PC-3 (cell line): ENCODE results near the gene LRRC40. TPM values are rescaled to one million over a fixed set of nuclear protein-coding genes. Genes with fewer than 3 reads are reported as not detected.

Experiments
- ATAC-seq: fragments of 200-7000 bp; cut with Tn5 transposase; 2 replicates; pipeline ENCODE4 v1.9.1; 2020; ENCODE audit warnings: mild to moderate bottlenecking, moderate library complexity
- BruUV-seq: library from RNA; stranded (reverse); fragments of 400-500 nt; replicated peaks from 2 replicates; lab custom pipeline; 2021; lab: Mats Ljungman, UMichigan
- CTCF ChIA-PET: fragments of 300-600 bp; sonication (Branson Sonifier 250); formaldehyde crosslinking; loops from one replicate; lab custom pipeline; 2022; ENCODE audit warnings: antibody characterized with exemption; lab: Charles Lee
- POLR2A ChIA-PET: fragments of 300-600 bp; sonication (Branson Sonifier 250); formaldehyde crosslinking; loops from one replicate; lab custom pipeline; 2022; ENCODE audit warnings: antibody characterized with exemption; ENCODE audit not compliant: unreplicated experiment; lab: Charles Lee
- DNase-seq: peaks from one replicate; pipeline ENCODE4 v3.0.0-alpha.2; 2015
- H2AFZ ChIP-seq: fragments of 300-600 bp; sonication (generic); 2 replicates; pipeline ENCODE4 v1.6.0; 2016; ENCODE audit warnings: antibody characterized with exemption, low read length
- H3F3A ChIP-seq: fragments of 300-600 bp; sonication (generic); one replicate; pipeline ENCODE4 v1.6.0; 2017; ENCODE audit warnings: antibody characterized with exemption, low read length, control low read depth, mild to moderate bottlenecking; ENCODE audit not compliant: unreplicated experiment
- H3K27ac ChIP-seq: fragments of 300-600 bp; sonication (generic); 2 replicates; pipeline ENCODE4 v1.5.1; 2016; ENCODE audit warnings: mild to moderate bottlenecking, low read length
- H3K27me3 ChIP-seq: fragments of 300-600 bp; sonication (generic); 2 replicates; pipeline ENCODE4 v1.6.1; 2016; ENCODE audit warnings: low read length, mixed read lengths
- H3K36me3 ChIP-seq: fragments of 300-600 bp; sonication (generic); 2 replicates; pipeline ENCODE4 v1.6.1; 2016; ENCODE audit warnings: low read depth, mixed run types, low read length, mixed read lengths
- H3K4me1 ChIP-seq: fragments of 300-600 bp; sonication (generic); 2 replicates; pipeline ENCODE4 v1.5.1; 2016; ENCODE audit warnings: low read length; ENCODE audit not compliant: insufficient read depth
- H3K4me2 ChIP-seq: fragments of 300-600 bp; sonication (generic); 2 replicates; pipeline ENCODE4 v1.6.0; 2016; ENCODE audit warnings: low read length
- H3K4me3 ChIP-seq: fragments of 300-600 bp; sonication (generic); 2 replicates; pipeline ENCODE4 v1.5.1; 2016; ENCODE audit warnings: mild to moderate bottlenecking, low read length, mixed read lengths
- H3K79me2 ChIP-seq: fragments of 300-600 bp; sonication (generic); 2 replicates; pipeline ENCODE4 v1.6.1; 2017; ENCODE audit warnings: low read length, mixed read lengths
- H3K9ac ChIP-seq: fragments of 300-600 bp; sonication (generic); 2 replicates; pipeline ENCODE4 v1.6.0; 2016; ENCODE audit warnings: mild to moderate bottlenecking, low read length
- H3K9me2 ChIP-seq: fragments of 300-600 bp; sonication (generic); replicated peaks from 2 replicates; pipeline ENCODE4 v1.6.1; 2016; ENCODE audit warnings: mixed run types, low read length, mixed read lengths
- H3K9me3 ChIP-seq: fragments of 300-600 bp; sonication (generic); 2 replicates; pipeline ENCODE4 v1.6.1; 2016; ENCODE audit warnings: low read length, mixed read lengths
- H4K20me1 ChIP-seq: fragments of 300-600 bp; sonication (generic); 2 replicates; pipeline ENCODE4 v1.6.1; 2016; ENCODE audit warnings: low read length, mixed read lengths
- CTCF ChIP-seq: fragments of 300-600 bp; sonication (generic); conservative IDR thresholded peaks from 2 replicates; pipeline ENCODE4 v1.5.1; 2017; ENCODE audit warnings: antibody characterized with exemption, low read depth, mild to moderate bottlenecking, low read length
- EZH2 ChIP-seq: fragments of 300-600 bp; sonication (generic); IDR thresholded peaks from one replicate; pipeline ENCODE4 v1.6.1; 2017; ENCODE audit warnings: antibody characterized with exemption, mild to moderate bottlenecking, low read length; ENCODE audit not compliant: unreplicated experiment
- EZH2phosphoT487 ChIP-seq: fragments of 300-600 bp; sonication (generic); IDR thresholded peaks from 2 replicates; pipeline ENCODE4 v1.6.1; 2018; ENCODE audit warnings: mild to moderate bottlenecking, antibody characterized with exemption, low read length, borderline replicate concordance
- intact Hi-C: fragments of 100-400 bp; cut with micrococcal nuclease; formaldehyde crosslinking; loops from 2 replicates; pipeline ENCODE4 v1.9.0; 2023
- total RNA-seq: library from RNA; depleted of rRNA; stranded (reverse); fragments of >200 nt; gene quantifications from 2 replicates; pipeline ENCODE4 v1.2.3, GENCODE V29; 2014

The LRRC40 gene
- total RNA-seq, 1 experiment from 2014 or later = 18.4 TPM

DNA sequence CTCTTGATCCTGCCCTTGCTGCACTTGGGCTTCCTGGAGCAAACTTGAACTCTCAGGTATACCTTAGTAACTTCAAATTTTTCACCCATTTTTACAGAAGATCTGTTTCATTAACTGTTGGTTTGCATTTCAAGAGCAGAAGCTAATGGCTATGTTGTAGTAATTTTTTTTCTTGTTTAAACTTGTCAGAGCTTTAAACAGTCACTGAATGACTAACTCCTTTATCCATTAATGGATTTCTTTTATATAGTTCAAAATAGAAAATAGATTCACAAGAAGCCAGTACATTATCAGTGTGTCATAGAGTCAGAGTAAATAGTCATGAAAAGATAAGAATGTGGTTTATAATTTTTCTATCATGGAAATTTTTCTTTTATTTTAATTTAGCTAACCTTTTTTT is 29.4 kb upstream of the LRRC40 start:
- Histone ChIP-seq H3F3A (no peaks in the 10 kb centered on the region), H3K27me3 (no peaks in the 10 kb centered on the region), H3K9ac (no peak overlapping the region), H4K20me1 (no peaks in the 10 kb centered on the region), H3K4me3 (no peak overlapping the region), H3K36me3 (peaks cover 79% of the 10 kb centered on the region), H3K27ac (no peak overlapping the region), H3K9me2 (no peaks in the 10 kb centered on the region), H3K4me1 (0 out of 2 replicates have a peak, but pooled peaks cover under 1% of the 10 kb centered on the region), H3K9me3 (no peaks in the 10 kb centered on the region), H3K4me2 (no peak overlapping the region), H2AFZ (no peak overlapping the region), H3K79me2 (peaks cover 8% of the 10 kb centered on the region; the same call in 1 of the 2 replicates)
- POLR2A ChIA-PET = no interaction called here
- CTCF ChIA-PET = interaction anchor here (0.6 to 0.7 kb wide), 2 partner anchors 195 to 515 kb away, joined by 3 read pairs; no protein-coding TSS in a partner anchor
- BruUV-seq = no TSS peak
- DNase-seq (no peak), ATAC-seq (no peak; the same call in 1 of the 2 replicates)
- intact Hi-C loops = no loop called here
- no peak for TF ChIP-seq EZH2
- no peak for TF ChIP-seq CTCF
- TF ChIP-seq EZH2phosphoT487 = no peak

- Histone ChIP-seq H3K4me1 (peaks cover 23% of the 10 kb centered on the region), H3K27ac (no peak overlapping the region), H3K4me3 (no peak overlapping the region), H3K9me2 (no peaks in the 10 kb centered on the region), H4K20me1 (peaks cover 27% of the 10 kb centered on the region), H3K27me3 (no peaks in the 10 kb centered on the region), H3K36me3 (peaks cover 72% of the 10 kb centered on the region), H3K79me2 (peaks cover 40% of the 10 kb centered on the region), H3K9ac (no peak overlapping the region), H2AFZ (no peak overlapping the region), H3F3A (no peaks in the 10 kb centered on the region), H3K9me3 (no peaks in the 10 kb centered on the region), H3K4me2 (no peak overlapping the region)
- DNase-seq (no peak), ATAC-seq (no peak)
- TF ChIP-seq CTCF = no peak
- CTCF ChIA-PET = no interaction called here
- BruUV-seq = no TSS peak
- POLR2A ChIA-PET = interaction anchor here (0.6 kb wide), 1 partner anchor 59 kb away, joined by 3 read pairs; no protein-coding TSS in a partner anchor
- intact Hi-C loops = no loop called here
Observed at GRCh38 chr1:70231475-70231874, 26.1 kb upstream of the LRRC40 start.

DNA sequence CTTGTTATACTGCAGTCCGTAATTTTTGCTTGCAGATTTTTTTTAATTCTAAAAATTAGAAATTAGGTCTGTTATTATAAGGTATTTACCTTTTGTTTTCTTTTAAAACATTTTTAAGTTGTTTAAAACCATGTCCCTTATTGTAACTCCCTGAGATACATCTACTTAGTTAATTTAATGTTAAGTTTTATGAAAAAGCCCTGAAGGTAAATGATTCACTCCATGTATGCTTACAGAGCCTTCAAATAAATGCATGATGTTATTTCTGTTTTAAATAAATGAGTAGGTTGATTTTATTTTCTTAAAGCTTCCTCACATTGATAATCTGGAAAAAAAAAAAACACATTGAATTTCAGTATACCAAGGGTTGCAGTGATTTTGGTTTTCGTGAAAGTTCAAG is 23.3 kb upstream of the LRRC40 start:
- peaks cover 62% of the 10 kb centered on the region for H3K36me3 ChIP-seq
- no peaks in the 10 kb centered on the region for H3K9me3 ChIP-seq
- intact Hi-C loops = no loop called here
- ATAC-seq = no peak
- DNase-seq = no peak
- H3K4me2 ChIP-seq = no peak overlapping the region
- peaks cover 42% of the 10 kb centered on the region for H4K20me1 ChIP-seq
- TF ChIP-seq EZH2 (no peak), CTCF (no peak), EZH2phosphoT487 (no peak)
- H2AFZ ChIP-seq = no peak overlapping the region
- ChIA-PET POLR2A (no interaction called here), CTCF (interaction anchor here (0.6 kb wide), 1 partner anchor 19 kb away, joined by 6 read pairs; no protein-coding TSS in a partner anchor)
- H3K79me2 ChIP-seq = peaks cover 66% of the 10 kb centered on the region
- H3K9me2 ChIP-seq = no peaks in the 10 kb centered on the region
- H3F3A ChIP-seq = no peaks in the 10 kb centered on the region
- no peaks in the 10 kb centered on the region for H3K27me3 ChIP-seq
- no peak overlapping the region for H3K27ac ChIP-seq
- H3K4me3 ChIP-seq = no peak overlapping the region
- no peak overlapping the region for H3K9ac ChIP-seq
- peaks cover 26% of the 10 kb centered on the region for H3K4me1 ChIP-seq
- BruUV-seq = no TSS peak
